Body of pancreas (tissue), 4 donors: ENCODE measurements around the gene SLC16A10. TPM values are rescaled to one million over a fixed set of nuclear protein-coding genes. Genes with fewer than 3 reads are reported as not detected.

Experiments used
- ATAC-seq: fragments of 150-250 bp; one replicate; pipeline ENCODE4 v1.9.1; 2016
- DNase-seq, 4 donors: peaks; one replicate each; pipeline ENCODE4 v3.0.0-alpha.2; 2019
- H3K27ac ChIP-seq, 4 donors: fragments of 200-600 bp; sonication (generic); 1 replicate in 3 of 4; 2 replicates in 1 of 4; pipeline versions ENCODE4 v1.5.1 to v1.6.1; 2016 to 2019; ENCODE audit warnings: mild to moderate bottlenecking in 1 of 4, mixed read lengths in 1 of 4, moderate library complexity in 1 of 4
- H3K27me3 ChIP-seq, 2 donors: fragments of 200-600 bp; sonication (generic); one replicate each; pipeline ENCODE4 v1.6.0; 2016; ENCODE audit warnings: mild to moderate bottlenecking in 1 of 2
- H3K36me3 ChIP-seq, 2 donors: fragments of 200-600 bp; sonication (generic); replicated peaks in 1 of 2; 2 replicates each; pipeline ENCODE4 v1.5.1; 2016; ENCODE audit warnings: low read depth in 2 of 2; ENCODE audit not compliant: insufficient read depth in 1 of 2
- H3K4me1 ChIP-seq: fragments of 200-600 bp; sonication (generic); one replicate; pipeline ENCODE4 v1.6.0; 2016
- H3K4me3 ChIP-seq, 2 donors: fragments of 200-600 bp; sonication (generic); 1 replicate in 1 of 2; 2 replicates in 1 of 2; pipeline ENCODE4 v1.5.1; 2016 to 2019
- H3K9me3 ChIP-seq, 3 donors: fragments of 200-600 bp; sonication (generic); 1 replicate in 2 of 3; 2 replicates in 1 of 3; pipeline ENCODE4 v1.5.1; 2016
- CTCF ChIP-seq, 7 experiments: fragments of 450-650 bp in 4 of 7; fragments of 200-600 bp in 3 of 7; sonication (generic) in 3 of 7; IDR thresholded peaks; one replicate each; pipeline ENCODE4 v1.5.1; 2016 to 2019; ENCODE audit warnings: antibody characterized with exemption in 7 of 7
- POLR2A ChIP-seq, 3 donors: fragments of 450-650 bp; IDR thresholded peaks; one replicate each; pipeline ENCODE4 v1.6.1; 2016; ENCODE audit warnings: antibody characterized with exemption in 3 of 3, mild to moderate bottlenecking in 2 of 3
- WGBS, 2 donors: methylation state at CpG; one replicate each; pipeline ENCODE4 v1.1.5; 2017; 5-methylcytosine and 5-hydroxymethylcytosine counted together
- intact Hi-C: fragments of 100-400 bp; cut with DNase I; formaldehyde crosslinking; loops from one replicate; pipeline ENCODE4 v1.15.1; 2023
- total RNA-seq, 2 donors: library from RNA; depleted of rRNA; stranded (reverse); fragments of >200 nt; gene quantifications; one replicate each; pipeline ENCODE4 v1.1.0, GENCODE V29; 2016

The SLC16A10 gene
- total RNA-seq, 2 donors from 2014 or later = 59.4 to 124 TPM

DNA sequence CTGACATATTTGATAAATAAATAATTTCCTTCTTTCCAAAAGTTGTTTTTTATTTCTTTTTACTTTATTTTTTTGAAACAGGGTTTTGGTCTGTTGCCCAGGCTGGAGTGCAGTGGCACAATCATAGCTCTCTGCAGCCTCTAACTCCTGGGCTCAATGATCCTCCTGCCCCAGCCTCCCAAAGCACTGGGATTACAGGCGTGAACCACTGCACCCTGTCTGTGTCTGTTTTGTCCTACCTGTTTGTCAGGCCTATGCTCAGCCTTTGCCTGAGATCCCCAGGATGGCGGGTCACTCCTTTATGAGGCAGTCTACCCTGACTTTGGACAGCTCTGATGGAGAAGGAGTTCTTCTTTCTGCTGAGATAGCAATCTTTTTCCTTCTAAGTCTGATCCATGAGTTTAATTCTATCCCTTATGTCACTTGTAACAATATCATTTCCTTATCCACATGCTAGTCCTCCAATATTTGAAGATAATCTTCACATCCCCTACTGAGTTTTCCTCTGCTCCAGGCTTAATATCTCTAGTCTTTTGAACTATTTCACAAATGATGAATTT is 14.4 kb upstream of the SLC16A10 start:
- Histone ChIP-seq H3K27me3 (no peaks in the 10 kb centered on the region), H3K36me3 (no peaks in the 10 kb centered on the region), H3K9me3 (no peaks in the 10 kb centered on the region), H3K27ac (no peak overlapping the region), H3K4me3 (no peak overlapping the region), H3K4me1 (peaks cover 11% of the 10 kb centered on the region)
- DNase-seq (no peak), ATAC-seq (no peak)
- intact Hi-C loops = loop anchor here (10.0 kb wide), 1 partner anchor 132 kb away; no protein-coding TSS in a partner anchor
- WGBS, 2 donors = 95 to 97% methylated on average over 2 of the region's 2 CpGs
- no peak for TF ChIP-seq CTCF (IDR thresholded peaks at IDR 0.05)
- TF ChIP-seq POLR2A (IDR thresholded peaks at IDR 0.05) = no peak

GRCh38 chr6:111074311-111074710 is 13.0 kb upstream of the SLC16A10 start:
- Histone ChIP-seq H3K27me3 (no peaks in the 10 kb centered on the region), H3K36me3 (no peaks in the 10 kb centered on the region), H3K27ac (no peak overlapping the region), H3K4me3 (no peak overlapping the region), H3K4me1 (peaks cover 11% of the 10 kb centered on the region), H3K9me3 (no peaks in the 10 kb centered on the region)
- intact Hi-C loops = loop anchor here (10.0 kb wide), 1 partner anchor 130 kb away; no protein-coding TSS in a partner anchor
- ATAC-seq = no peak
- DNase-seq = no peak
- TF ChIP-seq CTCF (IDR thresholded peaks at IDR 0.05) = no peak

- 64 to 73% methylated on average over 5 of the region's 5 CpGs for WGBS, 2 donors
- ATAC-seq = no peak
- no peak for TF ChIP-seq POLR2A (IDR thresholded peaks at IDR 0.05)
- TF ChIP-seq CTCF (IDR thresholded peaks at IDR 0.05) = no peak
- DNase-seq = peak in 1 of 4 donors; percentile 45
- Histone ChIP-seq H3K4me1 (peaks cover 20% of the 10 kb centered on the region), H3K27me3 (no peaks in the 10 kb centered on the region), H3K36me3 (no peaks in the 10 kb centered on the region), H3K27ac (peak overlapping the region in 1 of 4 donors; percentile 58), H3K4me3 (no peak overlapping the region), H3K9me3 (no peaks in the 10 kb centered on the region)
- intact Hi-C loops = loop anchor here (10.0 kb wide), 1 partner anchor 129 kb away; no protein-coding TSS in a partner anchor
Observed at GRCh38 chr6:111076024-111076695, 11.1 kb upstream of the SLC16A10 start.

GRCh38 chr6:111080698-111081097 is 6.6 kb upstream of the SLC16A10 start:
- H3K27ac ChIP-seq = peak overlapping the region in 3 of 4 donors; percentile 15 to 52 (median 47)
- no peaks in the 10 kb centered on the region for H3K27me3 ChIP-seq
- intact Hi-C loops = no loop called here
- H3K9me3 ChIP-seq = no peaks in the 10 kb centered on the region
- DNase-seq = peak; percentile 79 to 90 (median 86)
- 15 to 26% methylated on average over 5 of the region's 5 CpGs for WGBS, 2 donors
- TF ChIP-seq POLR2A (IDR thresholded peaks at IDR 0.05) = no peak
- H3K36me3 ChIP-seq = no peaks in the 10 kb centered on the region
- peaks cover 19% of the 10 kb centered on the region for H3K4me1 ChIP-seq
- ATAC-seq = peak; percentile 92
- no peak overlapping the region for H3K4me3 ChIP-seq

- Histone ChIP-seq H3K27ac (peak overlapping the region; percentile 69 to 88 (median 84)), H3K27me3 (no peaks in the 10 kb centered on the region)
- no peak for ATAC-seq
Observed at GRCh38 chr6:111086685-111087084, 618 bp upstream of the SLC16A10 start.

More at GRCh38 chr6:111086685-111087084, 618 bp upstream of the SLC16A10 start:
- intact Hi-C loops = no loop called here
- TF ChIP-seq CTCF (IDR thresholded peaks at IDR 0.05) (peak in 2 of 7 experiments; percentile 3 to 30), POLR2A (IDR thresholded peaks at IDR 0.05) (no peak)
- no peak overlapping the region for H3K4me3 ChIP-seq
- 4 to 5% methylated on average over 5 of the region's 5 CpGs for WGBS, 2 donors
- peaks cover 16% of the 10 kb centered on the region for H3K4me1 ChIP-seq
- H3K36me3 ChIP-seq = no peaks in the 10 kb centered on the region
- H3K9me3 ChIP-seq = no peaks in the 10 kb centered on the region
- DNase-seq = no peak
